ENCODE results near the gene PSTPIP2. TPM values are rescaled to one million over a fixed set of nuclear protein-coding genes. Genes with fewer than 3 reads are reported as not detected.

The PSTPIP2 gene
- total and polyA plus RNA-seq, 2 donors (not counting 3 experiments of a cell fraction or from before 2014, with no cell fraction given) = 1.6 to 4.9 TPM

DNA sequence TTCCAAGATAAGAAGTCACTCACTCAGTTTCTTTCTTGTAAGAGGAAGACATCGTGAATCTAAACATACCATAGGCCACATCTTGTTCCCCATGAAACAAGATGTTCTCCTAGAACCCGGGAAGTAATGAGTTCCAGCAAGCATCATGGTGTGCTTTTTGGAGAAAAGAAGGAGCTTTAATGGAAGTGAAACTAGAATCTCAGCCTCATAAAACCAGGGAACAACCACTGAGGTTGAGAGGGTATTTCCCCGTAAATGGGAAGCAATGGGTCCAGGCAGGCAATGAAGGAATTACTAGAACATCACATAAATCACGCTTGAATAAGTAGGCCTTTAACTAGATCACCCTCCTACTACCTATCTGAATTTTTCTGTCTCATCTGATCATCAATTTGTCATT lies 40.3 kb downstream of the PSTPIP2 start:
- no peak for DNase-seq (ENCODE audit: low read depth, low spot score)
- Histone ChIP-seq H3K27ac (ENCODE audit: insufficient read depth, low read depth, low read length) (no peak overlapping the region), H4K20me1 (replicated peaks; ENCODE audit: control insufficient read depth, extremely low read depth, insufficient read depth, low read length) (no peaks in the 10 kb centered on the region), H3K9me1 (replicated peaks; ENCODE audit: control insufficient read depth, extremely low read depth, insufficient read depth, low read length) (no peaks in the 10 kb centered on the region), H3K27me3 (ENCODE audit: control insufficient read depth in 2 of 2, insufficient read depth in 2 of 2, low read length in 2 of 2) (peaks cover 8 to 11% of the 10 kb centered on the region in 2 experiments), H2AFZ (ENCODE audit: low read depth, low read length) (no peak overlapping the region), H3K79me2 (ENCODE audit: control insufficient read depth, insufficient read depth, low read length) (no peaks in the 10 kb centered on the region), H3K4me2 (ENCODE audit: insufficient read depth, low read length) (no peak overlapping the region), H3K4me3 (replicated peaks in 1 of 3; ENCODE audit: insufficient read depth in 1 of 3, low read depth in 1 of 3, low read length in 3 of 3) (no peak overlapping the region), H3K4me1 (ENCODE audit: control insufficient read depth, extremely low read depth, insufficient read depth, low read length) (peaks cover 5% of the 10 kb centered on the region), H3K9me3 (replicated peaks; ENCODE audit: control insufficient read depth, insufficient read depth, low read length) (no peaks in the 10 kb centered on the region), H3K36me3 (ENCODE audit: control insufficient read depth in 2 of 2, extremely low read depth in 1 of 2, insufficient read depth in 2 of 2, low read length in 2 of 2) (no peaks in the 10 kb centered on the region), H3K9ac (replicated peaks; ENCODE audit: extremely low read depth, insufficient read depth, low read length) (no peak overlapping the region)
- intact Hi-C loops (cut with micrococcal nuclease) (no loop called here), dilution Hi-C loops (cut with MboI; ENCODE audit: extremely low pct_ligation_motif_present, low sequenced_read_pairs) (no loop called here)
- no TSS peak for BruUV-seq (replicated peaks)
- CTCF ChIA-PET = no interaction called here
- POLR2A ChIA-PET = no interaction called here
- TF ChIP-seq JUN (IDR thresholded peaks at IDR 0.05; ENCODE audit: borderline replicate concordance, insufficient read depth, insufficient read length, low read depth) = no peak
- TF ChIP-seq POLR2AphosphoS5 (IDR thresholded peaks at IDR 0.05; ENCODE audit: insufficient read depth, low read depth, low read length) = no peak
- TF ChIP-seq, protein P1, sequence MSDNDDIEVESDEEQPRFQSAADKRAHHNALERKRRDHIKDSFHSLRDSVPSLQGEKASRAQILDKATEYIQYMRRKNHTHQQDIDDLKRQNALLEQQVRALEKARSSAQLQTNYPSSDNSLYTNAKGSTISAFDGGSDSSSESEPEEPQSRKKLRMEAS (IDR thresholded peaks at IDR 0.05; ENCODE audit: insufficient read depth, insufficient read length) = no peak
- TF ChIP-seq GATA2 (IDR thresholded peaks at IDR 0.05; ENCODE audit: insufficient read depth, insufficient read length, low read depth, low read length) = no peak
- TF ChIP-seq EZH2 (IDR thresholded peaks at IDR 0.05; ENCODE audit: borderline replicate concordance, low read depth, low read length, severe bottlenecking) = no peak
- no peak for TF ChIP-seq POLR2A (IDR thresholded peaks at IDR 0.05; ENCODE audit: low read depth, low read length)
- TF ChIP-seq, protein P2, sequence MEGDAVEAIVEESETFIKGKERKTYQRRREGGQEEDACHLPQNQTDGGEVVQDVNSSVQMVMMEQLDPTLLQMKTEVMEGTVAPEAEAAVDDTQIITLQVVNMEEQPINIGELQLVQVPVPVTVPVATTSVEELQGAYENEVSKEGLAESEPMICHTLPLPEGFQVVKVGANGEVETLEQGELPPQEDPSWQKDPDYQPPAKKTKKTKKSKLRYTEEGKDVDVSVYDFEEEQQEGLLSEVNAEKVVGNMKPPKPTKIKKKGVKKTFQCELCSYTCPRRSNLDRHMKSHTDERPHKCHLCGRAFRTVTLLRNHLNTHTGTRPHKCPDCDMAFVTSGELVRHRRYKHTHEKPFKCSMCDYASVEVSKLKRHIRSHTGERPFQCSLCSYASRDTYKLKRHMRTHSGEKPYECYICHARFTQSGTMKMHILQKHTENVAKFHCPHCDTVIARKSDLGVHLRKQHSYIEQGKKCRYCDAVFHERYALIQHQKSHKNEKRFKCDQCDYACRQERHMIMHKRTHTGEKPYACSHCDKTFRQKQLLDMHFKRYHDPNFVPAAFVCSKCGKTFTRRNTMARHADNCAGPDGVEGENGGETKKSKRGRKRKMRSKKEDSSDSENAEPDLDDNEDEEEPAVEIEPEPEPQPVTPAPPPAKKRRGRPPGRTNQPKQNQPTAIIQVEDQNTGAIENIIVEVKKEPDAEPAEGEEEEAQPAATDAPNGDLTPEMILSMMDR (IDR thresholded peaks at IDR 0.05; ENCODE audit: extremely low read depth in 1 of 2, insufficient read depth in 1 of 2, low read depth in 1 of 2, low read length in 2 of 2) = no peak
- no peak for TF ChIP-seq FOS (IDR thresholded peaks at IDR 0.05; ENCODE audit: borderline replicate concordance, insufficient read depth, low read length)
- TF ChIP-seq MYC (IDR thresholded peaks at IDR 0.05; ENCODE audit: low read depth, low read length) = no peak
- no peak for FAIRE-seq

All from endothelial cell of umbilical vein (primary cell).